ENCODE data around the gene PLEK2. TPM values are rescaled to one million over a fixed set of nuclear protein-coding genes. Genes with fewer than 3 reads are reported as not detected.

The PLEK2 gene
- total and polyA plus RNA-seq, 2 of the 13 experiments (the other 11 are each of a cell fraction or from before 2014, with no cell fraction given), result 0.26 to 1.5 TPM

GRCh38 chr14:67358924-67359774 is 52.8 kb downstream of the PLEK2 start (continued):
- TF ChIP-seq ZNF598 (CRISPR knock-in tag; IDR thresholded peaks at IDR 0.05; ENCODE audit: borderline replicate concordance) (no peak), SIX1 (CRISPR knock-in tag; IDR thresholded peaks at IDR 0.05; ENCODE audit: borderline replicate concordance) (no peak), ZNF891 (CRISPR knock-in tag; IDR thresholded peaks at IDR 0.05) (no peak), ZNF629 (CRISPR knock-in tag; conservative IDR thresholded peaks at IDR 0.05) (0 out of 2 replicates have a peak, but pooled peaks have one; percentile 4), ZNF878 (CRISPR knock-in tag; IDR thresholded peaks at IDR 0.05) (0 out of 2 replicates have a peak, but pooled peaks have one; percentile 5), ZNF605 (CRISPR knock-in tag; IDR thresholded peaks at IDR 0.05) (peak; percentile 47), FIP1L1 (IDR thresholded peaks at IDR 0.05; ENCODE audit: borderline replicate concordance, insufficient read depth, low read depth, low read length) (no peak), BRCA1 (CRISPR knock-in tag; IDR thresholded peaks at IDR 0.05) (peak; percentile 72; the same call in 1 of the 2 replicates), ZNF256 (CRISPR knock-in tag; conservative IDR thresholded peaks at IDR 0.05) (0 out of 2 replicates have a peak, but pooled peaks have one; percentile 37), PHF5A (CRISPR knock-in tag; IDR thresholded peaks at IDR 0.05; ENCODE audit: low read depth, unreplicated experiment) (no peak), HINFP (CRISPR knock-in tag; IDR thresholded peaks at IDR 0.05; ENCODE audit: low read depth) (0 out of 2 replicates have a peak, but pooled peaks have one; percentile 7), RBFOX2 (IDR thresholded peaks at IDR 0.05; ENCODE audit: low read depth, low read length) (no peak), KLF16 (CRISPR knock-in tag; IDR thresholded peaks at IDR 0.05) (no peak), ATF7 (IDR thresholded peaks at IDR 0.05) (no peak), ATF7 (CRISPR knock-in tag; IDR thresholded peaks at IDR 0.05) (0 out of 2 replicates have a peak, but pooled peaks have one; percentile 17), ATM (IDR thresholded peaks at IDR 0.05; ENCODE audit: borderline replicate concordance) (no peak), REST (IDR thresholded peaks at IDR 0.05; ENCODE audit: borderline replicate concordance in 1 of 2, low read depth in 1 of 2, low read length in 2 of 2) (no peak), ZNF430 (CRISPR knock-in tag; IDR thresholded peaks at IDR 0.05) (0 out of 2 replicates have a peak, but pooled peaks have one; percentile 59), ZNF567 (CRISPR knock-in tag; IDR thresholded peaks at IDR 0.05; ENCODE audit: borderline replicate concordance) (0 out of 2 replicates have a peak, but pooled peaks have one; percentile 57), ZNF18 (CRISPR knock-in tag; IDR thresholded peaks at IDR 0.05; ENCODE audit: insufficient replicate concordance) (peak; percentile 67), MTF1 (CRISPR knock-in tag; IDR thresholded peaks at IDR 0.05) (no peak), ZSCAN21 (CRISPR knock-in tag; IDR thresholded peaks at IDR 0.05; ENCODE audit: borderline replicate concordance) (0 out of 2 replicates have a peak, but pooled peaks have one; percentile 1), ZNF510 (CRISPR knock-in tag; IDR thresholded peaks at IDR 0.05; ENCODE audit: low read depth) (no peak)
